K562 (cell line): ENCODE measurements around the gene MYLK4.

Source experiments
- ADNP ChIP-seq: fragments of 200-800 bp; sonication (Bioruptor generic); IDR thresholded peaks from 2 replicates; pipeline ENCODE4 v1.6.1; 2016; ENCODE audit warnings: missing genetic modification characterization, missing compliant biosample characterization
- CC2D1A ChIP-seq: fragments of 450-650 bp; IDR thresholded peaks from 2 replicates; pipeline ENCODE4 v1.6.1; 2017; ENCODE audit warnings: mild to moderate bottlenecking
- JUN ChIP-seq, 2 experiments: sonication (generic) in 1 of 2; formaldehyde crosslinking in 1 of 2; IDR thresholded peaks; 2 replicates each; pipeline versions ENCODE4 v1.6.1 to v1.8.0; 2012 to 2022; ENCODE audit warnings: borderline replicate concordance in 2 of 2, mild to moderate bottlenecking in 2 of 2, improper control_type of control experiment in 1 of 2, low read depth in 1 of 2, low read length in 1 of 2, missing genetic modification reagents in 1 of 2
- KLF1 ChIP-seq: fragments of 450-650 bp; IDR thresholded peaks from 2 replicates; pipeline ENCODE4 v1.6.1; 2016; ENCODE audit warnings: missing genetic modification characterization, missing compliant biosample characterization
- PRPF4 ChIP-seq: fragments of 200-400 bp; formaldehyde crosslinking; IDR thresholded peaks from one replicate; pipeline ENCODE4 v1.6.1; 2017; ENCODE audit warnings: low read length, low read depth, mild to moderate bottlenecking; ENCODE audit not compliant: insufficient read depth, poor library complexity, severe bottlenecking
- RBBP5 ChIP-seq: fragments of 200-600 bp; sonication (generic); IDR thresholded peaks from 2 replicates; pipeline ENCODE4 v1.6.1; 2012; ENCODE audit warnings: borderline replicate concordance, mild to moderate bottlenecking, low read length, control low read depth, inconsistent platforms; ENCODE audit not compliant: insufficient read depth, poor library complexity, severe bottlenecking
- SMAD1 ChIP-seq: fragments of 150-350 bp; IDR thresholded peaks from 2 replicates; pipeline ENCODE4 v1.6.1; 2014; ENCODE audit warnings: low read length, low read depth; ENCODE audit not compliant: partially characterized antibody
- SMAD3 ChIP-seq: fragments of 450-650 bp; formaldehyde crosslinking; conservative IDR thresholded peaks from 2 replicates; pipeline ENCODE4 v1.4.0; 2020; ENCODE audit warnings: mild to moderate bottlenecking
- ZBTB49 ChIP-seq: sonication (generic); formaldehyde crosslinking; IDR thresholded peaks from 2 replicates; pipeline ENCODE4 v1.8.0; 2022; ENCODE audit warnings: missing genetic modification reagents, mild to moderate bottlenecking, borderline replicate concordance
- ZNF23 ChIP-seq: fragments of 250-450 bp; sonication (Bioruptor Pico); IDR thresholded peaks from 2 replicates; pipeline ENCODE4 v1.4.0; 2020; ENCODE audit warnings: mild to moderate bottlenecking
- ZNF766 ChIP-seq: fragments of 200-800 bp; sonication (Bioruptor generic); conservative IDR thresholded peaks from 2 replicates; pipeline ENCODE4 v1.6.1; 2016; ENCODE audit warnings: missing genetic modification characterization, missing compliant biosample characterization
- TF ChIP-seq, protein P1 (sequence below), 3 experiments: IDR thresholded peaks in 2 of 3; conservative IDR thresholded peaks in 1 of 3; 2 replicates each; pipeline ENCODE4 v1.5.1; 2011 to 2012; ENCODE audit warnings: low read length in 3 of 3, mild to moderate bottlenecking in 3 of 3, control low read depth in 2 of 3, improper control_type of control experiment in 1 of 3, inconsistent platforms in 1 of 3, low read depth in 1 of 3, mixed read lengths in 1 of 3, moderate library complexity in 1 of 3; ENCODE audit not compliant: insufficient read depth in 2 of 3
- TF ChIP-seq, protein P2 (sequence below): sonication (generic); formaldehyde crosslinking; IDR thresholded peaks from 2 replicates; pipeline ENCODE4 v1.9.0; 2022; ENCODE audit warnings: mild to moderate bottlenecking, missing genetic modification reagents

DNA sequence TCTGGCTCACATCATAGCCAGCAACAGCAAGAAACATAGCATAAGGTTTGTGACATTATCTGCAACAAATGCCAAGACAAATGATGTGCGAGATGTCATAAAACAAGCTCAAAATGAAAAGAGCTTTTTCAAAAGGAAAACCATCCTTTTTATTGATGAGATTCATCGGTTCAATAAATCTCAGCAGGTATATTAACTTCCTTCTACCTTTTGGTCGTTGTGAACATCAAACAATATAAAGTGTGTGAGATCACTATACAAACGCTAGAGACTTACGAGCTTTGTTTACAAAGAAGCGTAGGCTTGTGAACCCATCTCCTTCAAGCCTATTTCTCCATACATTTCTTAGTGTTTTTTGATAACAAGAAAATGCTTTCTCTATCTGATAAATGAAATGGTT lies 18.0 kb upstream of the MYLK4 start:
- no peak for TF ChIP-seq CC2D1A
- TF ChIP-seq ADNP (tag), result no peak
- TF ChIP-seq SMAD3 (CRISPR knock-in tag), result no peak
- TF ChIP-seq ZNF766 (CRISPR knock-in tag), result no peak
- TF ChIP-seq ZBTB49, result no peak
- TF ChIP-seq, protein P1, sequence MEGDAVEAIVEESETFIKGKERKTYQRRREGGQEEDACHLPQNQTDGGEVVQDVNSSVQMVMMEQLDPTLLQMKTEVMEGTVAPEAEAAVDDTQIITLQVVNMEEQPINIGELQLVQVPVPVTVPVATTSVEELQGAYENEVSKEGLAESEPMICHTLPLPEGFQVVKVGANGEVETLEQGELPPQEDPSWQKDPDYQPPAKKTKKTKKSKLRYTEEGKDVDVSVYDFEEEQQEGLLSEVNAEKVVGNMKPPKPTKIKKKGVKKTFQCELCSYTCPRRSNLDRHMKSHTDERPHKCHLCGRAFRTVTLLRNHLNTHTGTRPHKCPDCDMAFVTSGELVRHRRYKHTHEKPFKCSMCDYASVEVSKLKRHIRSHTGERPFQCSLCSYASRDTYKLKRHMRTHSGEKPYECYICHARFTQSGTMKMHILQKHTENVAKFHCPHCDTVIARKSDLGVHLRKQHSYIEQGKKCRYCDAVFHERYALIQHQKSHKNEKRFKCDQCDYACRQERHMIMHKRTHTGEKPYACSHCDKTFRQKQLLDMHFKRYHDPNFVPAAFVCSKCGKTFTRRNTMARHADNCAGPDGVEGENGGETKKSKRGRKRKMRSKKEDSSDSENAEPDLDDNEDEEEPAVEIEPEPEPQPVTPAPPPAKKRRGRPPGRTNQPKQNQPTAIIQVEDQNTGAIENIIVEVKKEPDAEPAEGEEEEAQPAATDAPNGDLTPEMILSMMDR (IDR thresholded peaks at IDR 0.05 in 2 of 3, conservative IDR thresholded peaks at IDR 0.05 in 1 of 3; ENCODE audit: insufficient read depth in 2 of 3, low read depth in 1 of 3, low read length in 3 of 3), result no peak
- no peak for TF ChIP-seq KLF1 (tag)
- no peak for TF ChIP-seq JUN (IDR thresholded peaks at IDR 0.05; ENCODE audit: borderline replicate concordance, low read depth, low read length)
- TF ChIP-seq JUN (CRISPR knock-in tag; IDR thresholded peaks at IDR 0.05; ENCODE audit: borderline replicate concordance), result no peak
- no peak for TF ChIP-seq RBBP5
- TF ChIP-seq, protein P2, sequence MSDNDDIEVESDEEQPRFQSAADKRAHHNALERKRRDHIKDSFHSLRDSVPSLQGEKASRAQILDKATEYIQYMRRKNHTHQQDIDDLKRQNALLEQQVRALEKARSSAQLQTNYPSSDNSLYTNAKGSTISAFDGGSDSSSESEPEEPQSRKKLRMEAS (CRISPR knock-in tag), result no peak
- TF ChIP-seq SMAD1, result no peak
- TF ChIP-seq ZNF23 (CRISPR knock-in tag), result no peak
- TF ChIP-seq PRPF4, result no peak
